Cardiac atrium fibroblast (primary cell): Measurements from ENCODE around the gene MAGEB3. TPM values are rescaled to one million over a fixed set of nuclear protein-coding genes. Genes with fewer than 3 reads are reported as not detected.

ENCODE experiments used
- total RNA-seq: library from RNA; depleted of rRNA; stranded (reverse); fragments of >200 nt; gene quantifications from 2 replicates; pipeline ENCODE4 v1.2.3, GENCODE V29; 2015

Gene MAGEB3
- total RNA-seq = not detected in 2 replicates

GRCh38 chrX:30230395-30230794 is at the start of gene MAGEB3:
TSS of gene MAGEB3 (plus strand) at chrX:30230657. CDS start at chrX:30235925, 5,268 bp downstream.

GRCh38 chrX:30215357-30215843 is 15.1 kb upstream of the MAGEB3 start, which contains the start of gene MAGEB2:
TSS of gene MAGEB2 (plus strand) at chrX:30215563. CDS start at chrX:30218581, 3,018 bp downstream.

GRCh38 chrX:30241724-30242415 is 11.4 kb downstream of the MAGEB3 start, which contains the start of gene MAGEB4:
TSS of gene MAGEB4 (plus strand) at chrX:30242000. CDS start at chrX:30242136, 136 bp downstream.

GRCh38 chrX:30246769-30247489 is 16.5 kb downstream of the MAGEB3 start, which contains the start of gene MAGEB1:
TSS of gene MAGEB1 (plus strand) at chrX:30247146. CDS start at chrX:30250494, 3,348 bp downstream.

Other genes with a start within 250 kb of the MAGEB3 start
- not detected in 2 replicates for gene MAGEB2, start 15.1 kb upstream of the MAGEB3 start, total RNA-seq
- not detected in 2 replicates for gene MAGEB4, start 11.3 kb downstream of the MAGEB3 start, total RNA-seq
- not detected in 2 replicates for gene MAGEB1, start 16.5 kb downstream of the MAGEB3 start, total RNA-seq
- gene NR0B1, start 78.7 kb downstream of the MAGEB3 start, total RNA-seq = not detected in 2 replicates